GM18526 (cell line): ENCODE results near the gene MAST2.

Source experiments
- POLR2A ChIP-seq: IDR thresholded peaks from 3 replicates; pipeline ENCODE4 v1.6.1; 2011; ENCODE audit not compliant: insufficient read length; ENCODE audit errors: extremely low read depth

The MAST2 gene

GRCh38 chr1:45913183-45913683 is 109.8 kb downstream of the MAST2 start:
- no peak for TF ChIP-seq POLR2A

GRCh38 chr1:45913731-45914501 is 110.5 kb downstream of the MAST2 start:
- no peak for TF ChIP-seq POLR2A

GRCh38 chr1:45914836-45915235 is 111.4 kb downstream of the MAST2 start:
- TF ChIP-seq POLR2A = no peak

- TF ChIP-seq POLR2A = no peak
These were observed 119.0 kb downstream of the MAST2 start for GRCh38 chr1:45922374-45922773.

GRCh38 chr1:45922813-45923212 is 119.4 kb downstream of the MAST2 start:
- TF ChIP-seq POLR2A = no peak

GRCh38 chr1:45923343-45923742 is 119.9 kb downstream of the MAST2 start:
- TF ChIP-seq POLR2A = no peak

GRCh38 chr1:45924736-45925135 is 121.3 kb downstream of the MAST2 start:
- TF ChIP-seq POLR2A = no peak

GRCh38 chr1:45925728-45926287 is 122.4 kb downstream of the MAST2 start:
- no peak for TF ChIP-seq POLR2A

- no peak for TF ChIP-seq POLR2A
These were observed 122.9 kb downstream of the MAST2 start for GRCh38 chr1:45926330-45926729.

GRCh38 chr1:45928486-45929205 is 125.2 kb downstream of the MAST2 start:
- no peak for TF ChIP-seq POLR2A

- TF ChIP-seq POLR2A = no peak
These were observed 125.9 kb downstream of the MAST2 start for GRCh38 chr1:45929257-45929687.

GRCh38 chr1:45930258-45931150 is 127.1 kb downstream of the MAST2 start:
- TF ChIP-seq POLR2A = no peak

- no peak for TF ChIP-seq POLR2A
These were observed 131.5 kb downstream of the MAST2 start for GRCh38 chr1:45934947-45935346.

GRCh38 chr1:45938029-45938428 is 134.6 kb downstream of the MAST2 start:
- TF ChIP-seq POLR2A = no peak

- no peak for TF ChIP-seq POLR2A
These were observed 139.0 kb downstream of the MAST2 start for GRCh38 chr1:45942411-45942810.
